A549 (cell line): ENCODE measurements around the gene ATG2A. TPM values are rescaled to one million over a fixed set of nuclear protein-coding genes. Genes with fewer than 3 reads are reported as not detected.

Experiments
- CBX8 ChIP-seq: fragments of 200-600 bp; sonication (generic); IDR thresholded peaks from 2 replicates; pipeline ENCODE4 v1.6.1; 2016
- CHD2 ChIP-seq: fragments of 150-350 bp; IDR thresholded peaks from 2 replicates; pipeline ENCODE4 v1.6.1; 2014; ENCODE audit warnings: low read length; ENCODE audit not compliant: partially characterized antibody
- EHF ChIP-seq: fragments of 250-450 bp; sonication (Bioruptor Pico); IDR thresholded peaks from 2 replicates; pipeline ENCODE4 v1.5.0; 2020; ENCODE audit warnings: mild to moderate bottlenecking
- EHMT2 ChIP-seq: fragments of 200-600 bp; sonication (generic); IDR thresholded peaks from 2 replicates; pipeline ENCODE4 v1.6.1; 2016; ENCODE audit warnings: antibody characterized with exemption, low read depth, mild to moderate bottlenecking, moderate library complexity
- FOSB ChIP-seq: fragments of 250-450 bp; sonication (Bioruptor Pico); IDR thresholded peaks from 2 replicates; pipeline ENCODE4 v1.5.0; 2020; ENCODE audit warnings: mild to moderate bottlenecking, moderate library complexity
- FOXS1 ChIP-seq: fragments of 250-450 bp; sonication (Bioruptor Pico); IDR thresholded peaks from 2 replicates; pipeline ENCODE4 v1.5.0; 2020; ENCODE audit warnings: mild to moderate bottlenecking, moderate library complexity
- HDAC2 ChIP-seq: fragments of 200-600 bp; sonication (generic); IDR thresholded peaks from 2 replicates; pipeline ENCODE4 v1.6.1; 2016
- HEYL ChIP-seq: fragments of 250-450 bp; sonication (Bioruptor Pico); IDR thresholded peaks from 2 replicates; pipeline ENCODE4 v1.8.0; 2021; ENCODE audit warnings: mild to moderate bottlenecking, moderate library complexity
- HOXA7 ChIP-seq: fragments of 250-450 bp; sonication (Bioruptor Pico); IDR thresholded peaks from 2 replicates; pipeline ENCODE4 v1.5.0; 2020; ENCODE audit warnings: mild to moderate bottlenecking, moderate library complexity
- HOXB13 ChIP-seq: fragments of 250-450 bp; sonication (Bioruptor Pico); IDR thresholded peaks from 2 replicates; pipeline ENCODE4 v1.5.0; 2020; ENCODE audit warnings: low read depth, mild to moderate bottlenecking, moderate library complexity
- HOXB5 ChIP-seq: fragments of 250-450 bp; sonication (Bioruptor Pico); IDR thresholded peaks from 2 replicates; pipeline ENCODE4 v1.5.0; 2020; ENCODE audit warnings: mild to moderate bottlenecking, moderate library complexity
- JUN ChIP-seq, 2 experiments: fragments of >200 bp; sonication (Bioruptor Twin); formaldehyde crosslinking; IDR thresholded peaks; 2 replicates in 1 of 2; 3 replicates in 1 of 2; pipeline ENCODE4 v1.6.1; 2016 to 2017
- MAFK ChIP-seq: fragments of 450-650 bp; IDR thresholded peaks from 2 replicates; pipeline ENCODE4 v1.6.1; 2014; ENCODE audit not compliant: partially characterized antibody
- MAZ ChIP-seq: fragments of 150-350 bp; IDR thresholded peaks from 2 replicates; pipeline ENCODE4 v1.6.1; 2014; ENCODE audit warnings: antibody characterized with exemption, low read depth, low read length, borderline replicate concordance
- MYC ChIP-seq: IDR thresholded peaks from 2 replicates; pipeline ENCODE4 v1.6.1; 2012; ENCODE audit warnings: mild to moderate bottlenecking, inconsistent platforms, low read length, improper control_type of control experiment, borderline replicate concordance
- NFE2L2 ChIP-seq: fragments of 150-350 bp; conservative IDR thresholded peaks from 2 replicates; pipeline ENCODE4 v1.6.1; 2014; ENCODE audit warnings: low read length
- NPAS2 ChIP-seq: fragments of 250-450 bp; sonication (Bioruptor Pico); IDR thresholded peaks from 2 replicates; pipeline ENCODE4 v1.8.0; 2022; ENCODE audit warnings: mild to moderate bottlenecking, moderate library complexity, borderline replicate concordance
- NR3C1 ChIP-seq: fragments of >200 bp; sonication (Bioruptor Twin); formaldehyde crosslinking; IDR thresholded peaks from 3 replicates; pipeline ENCODE4 v1.6.1; 2017
- PHF8 ChIP-seq: fragments of 200-600 bp; sonication (generic); IDR thresholded peaks from 2 replicates; pipeline ENCODE4 v1.6.1; 2016; ENCODE audit warnings: low read depth, mild to moderate bottlenecking, antibody characterized with exemption, moderate library complexity, borderline replicate concordance
- RCOR1 ChIP-seq: fragments of 150-350 bp; IDR thresholded peaks from 2 replicates; pipeline ENCODE4 v1.6.1; 2014; ENCODE audit warnings: antibody characterized with exemption, low read length, low read depth
- SMC3 ChIP-seq: fragments of >200 bp; sonication (Bioruptor Twin); formaldehyde crosslinking; IDR thresholded peaks from 3 replicates; pipeline ENCODE4 v1.6.1; 2018; ENCODE audit warnings: inconsistent platforms
- SREBF2 ChIP-seq: fragments of 450-650 bp; IDR thresholded peaks from 2 replicates; pipeline ENCODE4 v1.6.1; 2014; ENCODE audit warnings: mild to moderate bottlenecking, moderate library complexity
- TP53 ChIP-seq: fragments of 250-450 bp; sonication (Bioruptor Pico); IDR thresholded peaks from 2 replicates; pipeline ENCODE4 v1.5.0; 2021; ENCODE audit warnings: mild to moderate bottlenecking, moderate library complexity
- ZC3H11A ChIP-seq: fragments of 450-650 bp; IDR thresholded peaks from 2 replicates; pipeline ENCODE4 v1.6.1; 2014; ENCODE audit warnings: antibody characterized with exemption, mild to moderate bottlenecking
- ZFP36 ChIP-seq: fragments of 450-650 bp; IDR thresholded peaks from 2 replicates; pipeline ENCODE4 v1.6.1; 2014; ENCODE audit warnings: borderline replicate concordance; ENCODE audit not compliant: partially characterized antibody
- ZNF302 ChIP-seq: fragments of 250-450 bp; sonication (Bioruptor Pico); IDR thresholded peaks from 2 replicates; pipeline ENCODE4 v1.9.0; 2021; ENCODE audit warnings: inconsistent platforms, mild to moderate bottlenecking, moderate library complexity
- ZSCAN20 ChIP-seq: fragments of 250-450 bp; sonication (Bioruptor Pico); IDR thresholded peaks from 2 replicates; pipeline ENCODE4 v1.8.0; 2022; ENCODE audit warnings: mild to moderate bottlenecking, moderate library complexity
- polyA plus RNA-seq, 4 experiments: library from polyadenylated mRNA; depleted of rRNA in 3 of 4; stranded (reverse); fragments of >200 nt; fragmentation: RNase III in 1 of 4; extraction: RNeasy Plus Mini Kit Qiagen cat#74134 plus additional on column Dnase treatment in 1 of 4; gene quantifications; 2 replicates in 3 of 4; 3 replicates in 1 of 4; pipeline ENCODE4 v1.2.3, GENCODE V29; 2011 to 2017
- TF ChIP-seq, protein P1 (sequence below): fragments of 450-650 bp; IDR thresholded peaks from 2 replicates; pipeline ENCODE4 v1.6.1; 2014; ENCODE audit warnings: antibody characterized with exemption
- TF ChIP-seq, protein P2 (sequence below): fragments of >200 bp; sonication (Bioruptor Twin); formaldehyde crosslinking; IDR thresholded peaks from 3 replicates; pipeline ENCODE4 v1.6.1; 2016
- TF ChIP-seq, protein P3 (sequence below): fragments of 200-600 bp; sonication (generic); IDR thresholded peaks from 2 replicates; pipeline ENCODE4 v1.6.1; 2016; ENCODE audit warnings: antibody characterized with exemption, mild to moderate bottlenecking, moderate library complexity
- TF ChIP-seq, protein P4 (sequence below): fragments of 250-450 bp; sonication (Bioruptor Pico); IDR thresholded peaks from 2 replicates; pipeline ENCODE4 v1.5.0; 2020; ENCODE audit warnings: low read depth, mild to moderate bottlenecking, moderate library complexity
- TF ChIP-seq, protein P5 (sequence below): IDR thresholded peaks from 2 replicates; pipeline ENCODE4 v1.6.1; 2012
- TF ChIP-seq, protein P6 (sequence below): IDR thresholded peaks from 2 replicates; pipeline ENCODE4 v1.6.1; 2012; ENCODE audit warnings: low read depth, borderline replicate concordance
- TF ChIP-seq, protein P7 (sequence below): IDR thresholded peaks from 2 replicates; pipeline ENCODE4 v1.6.1; 2012

Gene ATG2A
- polyA plus RNA-seq, 2 of the 4 experiments (the other 2 are of a cell fraction): 3.1 to 13.4 TPM

DNA sequence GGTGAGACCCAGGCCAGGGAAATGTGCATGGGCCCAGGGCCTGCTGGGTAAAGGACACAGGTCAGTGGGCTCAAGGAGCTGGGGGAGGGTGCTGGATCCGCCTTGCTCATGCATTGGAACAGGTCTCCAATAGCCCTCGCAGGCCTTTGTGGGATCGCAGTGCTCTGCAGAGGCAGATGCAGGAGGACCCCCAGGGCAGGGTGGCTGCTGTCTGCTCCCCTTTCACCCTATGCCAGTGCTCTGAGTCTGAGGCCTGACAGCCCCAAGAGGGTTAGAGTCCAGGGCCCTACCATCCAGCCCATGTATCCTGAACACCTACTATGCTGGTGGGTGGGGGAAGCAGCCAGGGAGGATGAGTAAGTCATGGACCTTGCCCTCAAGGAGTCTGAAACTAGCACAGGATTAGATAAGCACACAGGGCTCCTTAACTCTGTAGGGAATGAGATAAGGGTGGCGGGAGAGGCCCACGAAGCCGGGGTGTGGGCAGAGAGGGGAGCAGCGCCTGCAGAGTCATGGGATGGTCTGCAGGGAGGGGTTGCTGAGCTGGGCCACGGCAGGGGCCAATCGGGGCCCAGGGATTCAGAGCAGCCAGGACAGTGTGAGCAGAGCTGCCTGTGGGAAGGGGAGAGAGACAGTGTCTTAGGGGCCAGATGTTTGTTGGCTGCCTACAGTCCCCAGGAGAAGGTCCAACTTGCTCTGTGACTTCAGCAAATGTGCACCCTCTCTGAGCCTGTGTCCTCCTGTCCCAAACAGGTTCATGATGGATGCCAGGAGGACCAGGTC, 28.1 kb downstream of the ATG2A start (continued):
- TF ChIP-seq, protein P1, sequence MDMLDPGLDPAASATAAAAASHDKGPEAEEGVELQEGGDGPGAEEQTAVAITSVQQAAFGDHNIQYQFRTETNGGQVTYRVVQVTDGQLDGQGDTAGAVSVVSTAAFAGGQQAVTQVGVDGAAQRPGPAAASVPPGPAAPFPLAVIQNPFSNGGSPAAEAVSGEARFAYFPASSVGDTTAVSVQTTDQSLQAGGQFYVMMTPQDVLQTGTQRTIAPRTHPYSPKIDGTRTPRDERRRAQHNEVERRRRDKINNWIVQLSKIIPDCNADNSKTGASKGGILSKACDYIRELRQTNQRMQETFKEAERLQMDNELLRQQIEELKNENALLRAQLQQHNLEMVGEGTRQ: no peak
- TF ChIP-seq RCOR1 (no peak), TP53 (CRISPR knock-in tag) (no peak), EHMT2 (no peak), MAZ (no peak), SREBF2 (no peak), MYC (no peak), ZC3H11A (no peak), EHF (CRISPR knock-in tag) (no peak), NR3C1 (no peak), PHF8 (no peak), HOXB13 (CRISPR knock-in tag) (no peak), HOXA7 (CRISPR knock-in tag) (no peak), ZSCAN20 (CRISPR knock-in tag) (no peak), SMC3 (no peak), NPAS2 (CRISPR knock-in tag) (no peak), FOSB (CRISPR knock-in tag) (no peak), ZFP36 (peak; percentile 67), HEYL (CRISPR knock-in tag) (no peak), HOXB5 (CRISPR knock-in tag) (no peak), CBX8 (no peak), CHD2 (no peak), ZNF302 (CRISPR knock-in tag) (no peak), HDAC2 (no peak), MAFK (peak; percentile 29), FOXS1 (CRISPR knock-in tag) (no peak), JUN (IDR thresholded peaks at IDR 0.05) (peak; percentile 43 to 70; a peak in 2 of 5 replicates), NFE2L2 (no peak)
- TF ChIP-seq, protein P2, sequence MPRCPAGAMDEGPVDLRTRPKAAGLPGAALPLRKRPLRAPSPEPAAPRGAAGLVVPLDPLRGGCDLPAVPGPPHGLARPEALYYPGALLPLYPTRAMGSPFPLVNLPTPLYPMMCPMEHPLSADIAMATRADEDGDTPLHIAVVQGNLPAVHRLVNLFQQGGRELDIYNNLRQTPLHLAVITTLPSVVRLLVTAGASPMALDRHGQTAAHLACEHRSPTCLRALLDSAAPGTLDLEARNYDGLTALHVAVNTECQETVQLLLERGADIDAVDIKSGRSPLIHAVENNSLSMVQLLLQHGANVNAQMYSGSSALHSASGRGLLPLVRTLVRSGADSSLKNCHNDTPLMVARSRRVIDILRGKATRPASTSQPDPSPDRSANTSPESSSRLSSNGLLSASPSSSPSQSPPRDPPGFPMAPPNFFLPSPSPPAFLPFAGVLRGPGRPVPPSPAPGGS: no peak; the same call in 2 of the 3 replicates
- TF ChIP-seq, protein P3, sequence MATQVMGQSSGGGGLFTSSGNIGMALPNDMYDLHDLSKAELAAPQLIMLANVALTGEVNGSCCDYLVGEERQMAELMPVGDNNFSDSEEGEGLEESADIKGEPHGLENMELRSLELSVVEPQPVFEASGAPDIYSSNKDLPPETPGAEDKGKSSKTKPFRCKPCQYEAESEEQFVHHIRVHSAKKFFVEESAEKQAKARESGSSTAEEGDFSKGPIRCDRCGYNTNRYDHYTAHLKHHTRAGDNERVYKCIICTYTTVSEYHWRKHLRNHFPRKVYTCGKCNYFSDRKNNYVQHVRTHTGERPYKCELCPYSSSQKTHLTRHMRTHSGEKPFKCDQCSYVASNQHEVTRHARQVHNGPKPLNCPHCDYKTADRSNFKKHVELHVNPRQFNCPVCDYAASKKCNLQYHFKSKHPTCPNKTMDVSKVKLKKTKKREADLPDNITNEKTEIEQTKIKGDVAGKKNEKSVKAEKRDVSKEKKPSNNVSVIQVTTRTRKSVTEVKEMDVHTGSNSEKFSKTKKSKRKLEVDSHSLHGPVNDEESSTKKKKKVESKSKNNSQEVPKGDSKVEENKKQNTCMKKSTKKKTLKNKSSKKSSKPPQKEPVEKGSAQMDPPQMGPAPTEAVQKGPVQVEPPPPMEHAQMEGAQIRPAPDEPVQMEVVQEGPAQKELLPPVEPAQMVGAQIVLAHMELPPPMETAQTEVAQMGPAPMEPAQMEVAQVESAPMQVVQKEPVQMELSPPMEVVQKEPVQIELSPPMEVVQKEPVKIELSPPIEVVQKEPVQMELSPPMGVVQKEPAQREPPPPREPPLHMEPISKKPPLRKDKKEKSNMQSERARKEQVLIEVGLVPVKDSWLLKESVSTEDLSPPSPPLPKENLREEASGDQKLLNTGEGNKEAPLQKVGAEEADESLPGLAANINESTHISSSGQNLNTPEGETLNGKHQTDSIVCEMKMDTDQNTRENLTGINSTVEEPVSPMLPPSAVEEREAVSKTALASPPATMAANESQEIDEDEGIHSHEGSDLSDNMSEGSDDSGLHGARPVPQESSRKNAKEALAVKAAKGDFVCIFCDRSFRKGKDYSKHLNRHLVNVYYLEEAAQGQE: no peak
- TF ChIP-seq, protein P4, sequence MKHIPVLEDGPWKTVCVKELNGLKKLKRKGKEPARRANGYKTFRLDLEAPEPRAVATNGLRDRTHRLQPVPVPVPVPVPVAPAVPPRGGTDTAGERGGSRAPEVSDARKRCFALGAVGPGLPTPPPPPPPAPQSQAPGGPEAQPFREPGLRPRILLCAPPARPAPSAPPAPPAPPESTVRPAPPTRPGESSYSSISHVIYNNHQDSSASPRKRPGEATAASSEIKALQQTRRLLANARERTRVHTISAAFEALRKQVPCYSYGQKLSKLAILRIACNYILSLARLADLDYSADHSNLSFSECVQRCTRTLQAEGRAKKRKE (CRISPR knock-in tag): no peak
- TF ChIP-seq, protein P5, sequence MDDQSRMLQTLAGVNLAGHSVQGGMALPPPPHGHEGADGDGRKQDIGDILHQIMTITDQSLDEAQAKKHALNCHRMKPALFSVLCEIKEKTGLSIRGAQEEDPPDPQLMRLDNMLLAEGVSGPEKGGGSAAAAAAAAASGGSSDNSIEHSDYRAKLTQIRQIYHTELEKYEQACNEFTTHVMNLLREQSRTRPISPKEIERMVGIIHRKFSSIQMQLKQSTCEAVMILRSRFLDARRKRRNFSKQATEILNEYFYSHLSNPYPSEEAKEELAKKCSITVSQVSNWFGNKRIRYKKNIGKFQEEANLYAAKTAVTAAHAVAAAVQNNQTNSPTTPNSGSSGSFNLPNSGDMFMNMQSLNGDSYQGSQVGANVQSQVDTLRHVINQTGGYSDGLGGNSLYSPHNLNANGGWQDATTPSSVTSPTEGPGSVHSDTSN: no peak
- TF ChIP-seq, protein P6, sequence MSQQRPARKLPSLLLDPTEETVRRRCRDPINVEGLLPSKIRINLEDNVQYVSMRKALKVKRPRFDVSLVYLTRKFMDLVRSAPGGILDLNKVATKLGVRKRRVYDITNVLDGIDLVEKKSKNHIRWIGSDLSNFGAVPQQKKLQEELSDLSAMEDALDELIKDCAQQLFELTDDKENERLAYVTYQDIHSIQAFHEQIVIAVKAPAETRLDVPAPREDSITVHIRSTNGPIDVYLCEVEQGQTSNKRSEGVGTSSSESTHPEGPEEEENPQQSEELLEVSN: peak; percentile 58
- TF ChIP-seq, protein P7, sequence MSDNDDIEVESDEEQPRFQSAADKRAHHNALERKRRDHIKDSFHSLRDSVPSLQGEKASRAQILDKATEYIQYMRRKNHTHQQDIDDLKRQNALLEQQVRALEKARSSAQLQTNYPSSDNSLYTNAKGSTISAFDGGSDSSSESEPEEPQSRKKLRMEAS: peak; percentile 80
